GM21576 (cell line): ENCODE measurements around the gene TECR.
"Not testable (repeated sequence)": the region's sequence is repeated elsewhere in the genome, so short reads cannot be mapped to it uniquely, and the experiment has no call there.

Experiments used
- ATAC-seq: cut with Tn5 transposase; IDR thresholded peaks from one replicate; pipeline ENCODE4 v1.9.1; 2021; ENCODE audit warnings: mild to moderate bottlenecking, moderate library complexity; ENCODE audit not compliant: unreplicated experiment

Gene TECR

DNA sequence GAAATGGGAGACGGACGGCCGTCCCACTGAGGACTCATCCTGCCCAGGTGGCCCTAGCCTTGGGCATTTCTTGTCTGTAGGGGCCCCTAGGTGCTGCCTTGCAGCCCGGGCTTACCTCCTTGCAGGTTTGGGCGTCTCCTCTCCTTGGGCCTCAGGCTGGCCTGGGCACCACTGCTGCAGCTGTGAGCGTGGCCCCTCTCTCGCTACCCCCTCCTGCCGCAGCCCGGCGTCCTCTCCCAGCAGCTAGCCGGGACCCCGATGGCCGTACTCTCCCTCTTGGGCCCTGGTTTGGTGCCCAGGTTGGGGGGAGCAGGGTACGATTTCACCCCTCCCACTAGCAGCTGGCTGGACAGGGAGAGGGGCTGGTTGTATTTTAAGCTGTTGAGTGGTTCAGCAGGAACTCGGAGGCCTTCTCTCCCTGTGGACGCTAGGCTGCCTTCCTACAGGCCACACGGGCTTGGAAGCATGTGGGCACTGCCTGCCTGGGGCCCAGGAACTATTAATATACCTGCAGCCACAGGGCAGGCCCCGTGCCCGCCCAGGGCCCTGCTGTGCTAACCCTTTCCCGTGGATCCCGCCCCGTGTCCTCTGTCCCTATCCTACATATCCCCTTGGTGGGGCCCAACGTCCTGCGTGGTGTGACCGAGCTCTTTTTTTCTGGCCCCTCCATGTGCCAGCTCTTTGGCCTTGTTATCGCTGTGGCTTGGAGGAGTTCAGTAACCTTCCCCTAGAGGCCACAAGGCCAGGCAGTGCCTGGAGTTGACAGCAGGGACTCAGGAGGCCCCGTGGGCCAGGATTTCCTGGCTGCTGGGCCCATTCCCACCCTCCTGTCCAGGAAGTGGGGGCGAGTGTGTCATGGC is 30.8 kb downstream of the TECR start:
- no peak for ATAC-seq

DNA sequence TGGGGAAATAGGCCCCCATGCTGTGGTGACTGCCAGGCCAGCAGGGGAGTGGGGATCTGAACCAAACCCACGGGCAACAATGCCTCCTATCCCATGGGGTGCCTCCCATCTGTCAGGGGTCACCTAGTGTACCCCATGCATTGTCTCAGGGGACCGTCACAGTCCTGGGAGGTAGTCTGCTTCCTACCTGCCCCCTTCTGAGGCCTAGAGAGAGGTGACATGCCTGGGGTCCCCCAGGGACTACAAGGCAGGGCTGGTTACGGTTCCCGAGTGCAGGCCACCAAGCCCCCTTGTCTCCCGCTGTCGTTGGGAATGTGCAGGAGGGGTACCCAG is 31.3 kb downstream of the TECR start:
- no peak for ATAC-seq

DNA sequence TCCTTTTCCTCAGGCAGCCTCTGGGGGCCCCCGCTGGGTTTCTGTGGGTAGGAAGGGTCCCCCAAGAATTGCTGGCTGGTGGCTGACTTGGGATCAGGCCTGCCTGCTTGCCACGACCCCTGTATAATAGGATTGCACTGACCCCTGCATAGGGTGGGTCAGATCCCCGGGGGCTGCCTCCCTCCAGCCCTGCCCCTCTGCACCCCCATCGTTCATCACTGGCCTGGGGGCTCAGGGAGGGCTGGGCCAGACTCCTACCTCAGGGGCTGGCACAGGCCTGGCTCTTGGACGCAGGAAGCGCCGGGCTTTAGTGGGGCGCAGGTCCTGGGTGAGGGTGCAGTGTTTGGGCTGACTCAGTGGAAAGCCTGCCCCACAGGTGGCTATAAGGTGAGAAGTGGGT is 31.9 kb downstream of the TECR start:
- no peak for ATAC-seq

DNA sequence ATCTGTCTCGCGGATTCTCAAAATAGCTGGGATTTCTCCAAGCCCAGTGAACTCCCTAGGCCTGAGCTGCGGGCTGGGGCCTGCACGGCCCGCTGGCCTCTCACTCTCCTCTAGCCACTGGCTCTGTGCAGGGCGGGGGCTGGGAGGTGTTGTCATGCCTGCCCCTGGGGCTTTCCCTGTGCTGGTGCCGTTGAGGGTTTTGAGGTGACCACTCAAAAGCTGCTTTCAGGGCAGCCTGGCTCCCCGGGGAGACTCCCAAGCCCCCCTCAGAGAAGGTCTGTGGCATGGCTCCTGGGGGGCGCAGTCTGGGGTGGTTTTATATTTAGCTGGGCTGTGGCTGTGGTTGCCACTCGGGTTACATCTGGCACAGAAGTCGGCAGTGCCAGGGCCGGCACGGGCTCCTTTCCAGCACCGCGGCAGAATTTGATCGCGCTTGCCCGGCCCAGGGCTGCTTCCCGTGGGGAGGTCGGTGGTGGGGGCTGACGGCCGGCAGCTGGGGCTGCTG is 32.5 kb downstream of the TECR start:
- ATAC-seq = no peak

DNA sequence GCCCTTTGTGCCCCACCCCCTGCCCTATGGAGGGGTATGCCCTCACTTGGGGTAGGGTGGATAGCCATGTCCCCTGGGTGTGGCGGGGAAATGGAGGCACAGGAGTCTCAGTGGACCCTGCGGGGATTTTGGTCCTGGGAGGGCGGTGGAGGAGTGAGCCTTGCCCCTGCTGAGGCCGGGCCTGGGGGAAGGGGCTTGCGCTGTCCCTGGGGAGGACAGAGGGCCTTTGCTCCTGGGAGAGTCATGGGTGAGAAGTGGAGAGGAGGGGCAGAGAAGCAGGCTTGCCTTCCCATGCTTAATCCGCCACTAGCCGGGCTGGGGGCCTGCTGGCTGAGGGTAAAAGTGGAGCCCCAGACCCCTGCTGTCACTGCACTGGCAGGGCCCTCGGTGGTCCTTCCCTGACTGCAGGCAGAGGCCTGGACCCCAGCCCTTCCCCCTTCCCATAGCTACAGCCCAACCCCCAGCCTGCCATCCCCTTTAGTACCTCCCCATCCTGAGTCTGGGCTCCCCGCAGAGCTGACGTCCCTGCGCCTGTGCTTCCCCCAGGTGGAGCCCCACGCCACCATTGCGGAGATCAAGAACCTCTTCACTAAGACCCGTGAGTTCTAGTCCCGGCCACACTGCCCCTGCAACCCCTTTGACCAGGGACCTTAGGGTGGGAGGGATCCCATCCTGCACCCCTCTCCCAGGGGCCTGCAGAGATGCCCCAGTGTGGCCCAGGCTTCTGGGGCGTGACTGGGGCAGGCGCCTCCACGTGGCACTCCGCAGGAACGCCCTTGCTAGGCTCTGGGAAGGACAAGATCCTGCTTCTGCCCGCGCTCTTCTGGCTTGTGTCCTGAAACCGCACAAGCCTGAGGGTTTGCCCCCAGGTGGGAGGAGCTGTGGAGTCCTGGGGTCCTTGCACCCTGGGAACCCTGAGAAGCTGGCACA is 33.5 kb downstream of the TECR start:
- ATAC-seq = no peak

DNA sequence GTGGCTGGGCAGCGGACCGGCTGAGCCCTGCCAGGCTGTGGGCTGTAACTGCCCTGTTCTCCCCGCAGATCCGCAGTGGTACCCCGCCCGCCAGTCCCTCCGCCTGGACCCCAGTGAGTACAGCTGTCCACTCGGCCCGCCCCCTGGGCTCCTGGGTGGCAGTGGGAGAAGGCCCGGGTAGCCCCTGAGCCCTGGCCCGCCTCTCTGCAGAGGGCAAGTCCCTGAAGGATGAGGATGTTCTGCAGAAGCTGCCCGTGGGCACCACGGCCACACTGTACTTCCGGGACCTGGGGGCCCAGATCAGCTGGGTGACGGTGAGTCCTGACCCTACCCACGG is 34.2 kb downstream of the TECR start:
- ATAC-seq = no peak

DNA sequence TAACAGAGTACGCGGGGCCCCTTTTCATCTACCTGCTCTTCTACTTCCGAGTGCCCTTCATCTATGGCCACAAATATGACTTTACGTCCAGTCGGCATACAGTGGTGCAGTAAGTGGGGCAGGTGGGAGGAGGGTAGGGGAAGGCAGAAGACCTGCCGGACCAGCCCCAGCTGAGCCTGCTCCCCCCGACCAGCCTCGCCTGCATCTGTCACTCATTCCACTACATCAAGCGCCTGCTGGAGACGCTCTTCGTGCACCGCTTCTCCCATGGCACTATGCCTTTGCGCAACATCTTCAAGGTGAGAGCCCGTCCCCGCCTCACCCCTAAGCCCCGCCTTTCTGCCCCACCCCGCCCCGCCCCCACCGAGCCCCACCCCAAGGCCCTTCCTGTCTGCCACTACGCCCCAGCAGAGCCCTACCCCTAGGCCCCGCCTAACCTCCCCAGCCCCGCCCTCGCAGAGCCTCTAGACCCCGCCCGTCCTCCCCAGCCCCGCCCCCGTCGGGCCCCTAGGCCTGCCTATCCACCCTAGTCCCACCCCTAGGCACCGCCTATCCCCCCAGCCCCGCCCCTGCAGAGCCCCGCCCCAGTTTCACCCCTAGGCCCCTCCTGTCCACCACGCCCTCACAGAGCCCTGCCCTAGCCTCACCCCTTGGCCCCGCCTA is 34.7 kb downstream of the TECR start:
- no peak for ATAC-seq

DNA sequence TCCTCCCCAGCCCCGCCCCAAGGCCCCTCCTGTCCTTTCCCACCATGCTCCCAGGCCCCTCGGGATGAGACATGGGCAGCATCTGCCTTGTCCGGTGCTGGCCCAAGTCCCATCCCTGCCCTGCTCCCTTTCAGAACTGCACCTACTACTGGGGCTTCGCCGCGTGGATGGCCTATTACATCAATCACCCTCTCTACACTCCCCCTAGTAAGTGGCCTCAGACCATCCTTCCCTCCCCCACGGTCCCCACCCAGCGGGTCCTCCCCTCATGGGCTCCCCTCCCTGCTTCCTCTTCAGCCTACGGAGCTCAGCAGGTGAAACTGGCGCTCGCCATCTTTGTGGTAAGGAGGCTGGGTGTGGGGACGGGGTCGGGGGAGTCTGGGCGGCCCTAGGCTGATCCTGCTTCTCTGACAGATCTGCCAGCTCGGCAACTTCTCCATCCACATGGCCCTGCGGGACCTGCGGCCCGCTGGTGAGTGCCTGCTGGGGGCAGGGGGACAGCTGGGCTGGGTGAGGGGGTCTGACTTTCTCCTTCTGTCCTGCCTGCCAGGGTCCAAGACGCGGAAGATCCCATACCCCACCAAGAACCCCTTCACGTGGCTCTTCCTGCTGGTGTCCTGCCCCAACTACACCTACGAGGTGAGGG is 35.4 kb downstream of the TECR start:
- not testable (repeated sequence) for ATAC-seq

DNA sequence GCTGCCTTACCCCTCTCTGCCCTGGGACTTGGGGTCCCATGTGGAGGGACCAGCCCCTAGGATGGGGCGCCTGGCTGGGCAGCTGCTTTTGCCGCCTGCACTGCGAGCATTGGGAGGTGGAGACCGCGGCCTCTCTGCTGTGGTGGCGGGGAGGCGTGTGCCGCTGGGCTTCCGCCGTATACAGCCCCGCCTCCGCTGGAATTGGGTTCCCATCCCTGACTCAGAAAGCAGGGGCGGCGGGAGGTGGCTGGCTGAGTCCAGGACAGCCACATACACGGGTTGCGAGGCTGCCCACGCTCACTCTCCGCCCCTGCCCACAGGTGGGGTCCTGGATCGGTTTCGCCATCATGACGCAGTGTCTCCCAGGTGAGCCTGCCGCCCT is 35.9 kb downstream of the TECR start:
- no peak for ATAC-seq

DNA sequence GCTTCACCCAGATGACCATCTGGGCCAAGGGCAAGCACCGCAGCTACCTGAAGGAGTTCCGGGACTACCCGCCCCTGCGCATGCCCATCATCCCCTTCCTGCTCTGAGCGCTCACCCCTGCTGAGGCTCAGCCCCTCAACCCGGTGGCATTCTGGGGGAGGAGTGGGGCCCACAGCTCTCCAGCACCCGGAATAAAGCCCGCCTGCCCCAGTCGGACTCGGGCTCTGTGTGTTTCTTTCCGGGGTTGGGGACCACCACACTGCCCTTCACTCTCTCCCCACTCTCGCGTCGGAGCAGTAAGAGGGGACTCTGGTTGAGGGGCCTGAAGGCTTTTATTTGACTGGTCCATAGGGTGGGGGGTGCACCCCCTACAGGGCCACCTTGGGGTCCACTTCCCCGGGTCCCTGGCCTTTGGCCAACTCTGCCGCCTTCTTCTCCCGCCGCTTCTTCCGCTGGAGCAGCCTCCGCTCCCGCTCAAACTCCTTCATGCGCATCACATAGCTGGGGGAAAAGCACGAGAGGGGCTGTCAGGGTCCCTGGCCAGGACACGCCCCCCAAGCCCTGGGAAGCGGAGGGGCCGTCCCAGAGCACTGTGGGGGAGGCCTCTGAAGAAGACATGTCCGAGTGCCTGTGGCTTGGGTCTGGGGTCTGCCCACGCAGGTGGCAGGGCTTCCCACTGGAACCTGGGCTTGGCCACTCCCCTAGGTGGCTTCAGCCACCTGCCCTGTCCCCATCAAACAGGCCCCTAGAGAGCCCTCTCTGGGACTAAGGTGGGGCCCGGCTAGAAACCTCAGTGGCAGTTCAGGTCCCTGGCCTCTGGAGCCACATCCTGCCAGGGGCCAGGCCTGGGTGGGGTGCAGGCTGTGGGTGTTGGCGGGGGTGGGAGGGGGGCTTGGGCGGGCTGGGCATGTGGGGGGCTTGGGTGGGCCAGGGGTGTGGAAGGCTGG is 36.6 kb downstream of the TECR start:
- no peak for ATAC-seq

DNA sequence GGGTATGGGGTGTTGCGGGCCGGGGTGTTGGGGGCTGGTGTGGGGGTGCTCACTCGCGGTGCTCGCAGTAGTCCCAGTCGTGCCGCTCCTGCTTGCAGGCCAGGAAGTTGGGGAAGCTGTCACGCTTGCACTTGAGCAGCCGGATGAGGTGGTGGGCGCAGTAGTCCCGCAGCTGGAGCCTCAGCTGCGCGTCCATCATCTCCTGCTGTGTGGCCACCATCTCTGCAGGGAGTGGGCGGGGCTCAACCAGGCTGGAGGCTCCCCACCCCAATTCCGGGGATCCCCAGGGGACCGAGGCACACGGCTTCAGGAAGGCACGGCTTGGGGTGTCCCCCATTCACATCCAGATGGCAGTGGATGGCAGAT is 37.3 kb downstream of the TECR start:
- no peak for ATAC-seq

DNA sequence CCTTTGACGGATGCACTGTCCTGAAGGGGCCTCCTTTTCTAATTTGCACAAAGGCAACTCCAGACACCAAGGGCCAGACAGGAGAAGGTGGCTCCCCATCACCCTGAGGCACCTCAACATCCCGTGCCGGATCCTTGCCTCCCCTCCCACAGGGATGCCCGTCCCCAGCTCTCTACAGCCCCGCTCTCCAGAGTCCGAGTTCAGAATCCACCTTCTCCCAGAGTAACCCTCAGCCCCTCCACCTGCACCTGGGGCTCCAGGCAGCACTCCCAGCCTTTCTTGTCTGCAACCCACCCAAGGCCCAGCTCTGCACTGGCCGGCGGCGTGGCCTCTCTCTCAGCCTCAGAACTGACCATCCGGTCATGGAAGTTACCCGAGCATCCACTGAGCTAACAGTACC is 37.7 kb downstream of the TECR start:
- no peak for ATAC-seq

DNA sequence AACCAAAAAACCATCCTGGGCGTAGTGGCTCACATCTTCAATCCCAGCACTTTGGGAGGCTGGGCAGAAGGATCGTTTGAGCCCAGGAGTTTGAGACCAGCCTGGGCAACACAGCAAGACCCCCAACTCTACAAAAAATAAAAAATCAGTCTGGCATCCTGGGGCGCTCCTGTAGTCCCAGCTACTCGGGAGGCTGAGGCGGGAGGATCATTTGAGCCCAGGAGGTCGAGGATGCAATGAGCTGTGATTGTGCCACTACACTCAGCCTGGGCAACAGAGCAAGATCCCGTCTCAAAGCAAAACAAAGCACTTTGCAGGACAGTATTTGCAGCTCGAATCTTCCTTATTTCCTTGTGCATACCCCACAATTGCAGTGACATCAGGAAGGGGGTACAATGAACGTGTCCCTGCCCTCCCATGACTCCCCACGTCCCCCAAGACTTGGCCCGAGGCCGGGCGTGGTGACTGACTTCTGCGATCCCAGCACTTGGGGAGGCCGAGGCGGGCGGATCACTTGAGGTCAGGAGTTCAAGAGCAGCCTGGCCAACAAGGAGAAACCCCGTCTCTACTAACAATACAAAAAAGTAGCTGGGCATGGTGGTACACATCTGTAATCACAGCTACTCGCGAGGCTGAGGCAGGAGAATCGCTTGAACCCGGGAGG is 41.6 kb downstream of the TECR start:
- no peak for ATAC-seq

DNA sequence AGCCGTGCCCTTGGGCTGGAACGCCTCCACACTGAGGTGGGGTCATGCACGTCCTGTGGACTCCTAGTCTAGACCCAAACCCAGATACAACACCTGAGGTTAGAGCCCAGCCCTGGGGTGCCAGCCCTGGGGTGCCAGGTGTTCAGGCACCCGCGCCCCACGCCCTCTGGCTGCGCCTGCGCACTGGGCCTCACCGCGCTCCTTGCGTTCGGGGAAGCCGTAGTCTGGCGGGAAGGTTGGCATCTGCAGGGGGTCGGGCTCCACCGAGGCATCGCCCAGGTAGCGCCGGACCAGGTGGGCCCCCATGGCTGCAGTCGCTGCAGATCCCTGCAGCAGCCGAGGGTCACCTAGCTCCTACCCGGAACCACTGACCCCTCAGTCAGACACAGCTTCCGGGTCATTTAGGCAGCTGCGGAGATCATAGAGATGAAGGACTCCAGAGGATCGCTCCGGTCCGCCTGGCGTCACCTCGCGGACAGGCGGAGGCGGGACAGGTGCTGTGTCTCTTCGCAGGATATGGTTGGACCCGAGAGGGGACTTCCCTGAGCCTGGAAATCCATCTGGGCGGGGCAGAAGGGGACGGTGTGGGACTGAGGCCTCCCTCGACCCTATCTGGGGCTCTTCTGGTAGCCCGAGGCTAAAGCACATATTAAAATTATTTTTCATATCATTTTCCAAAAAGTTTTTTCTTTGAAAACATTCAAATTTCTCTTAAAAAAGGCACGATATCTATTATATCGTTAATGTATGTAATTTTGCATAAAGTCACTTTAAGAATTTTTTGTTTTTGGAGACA is 42.5 kb downstream of the TECR start, which contains the start of gene NDUFB7:
TSS of gene NDUFB7 (minus strand) at position 372 of the 796 bp plus-strand sequence. CDS start at position 306, 66 bp downstream.
- peak; percentile 77 for ATAC-seq

DNA sequence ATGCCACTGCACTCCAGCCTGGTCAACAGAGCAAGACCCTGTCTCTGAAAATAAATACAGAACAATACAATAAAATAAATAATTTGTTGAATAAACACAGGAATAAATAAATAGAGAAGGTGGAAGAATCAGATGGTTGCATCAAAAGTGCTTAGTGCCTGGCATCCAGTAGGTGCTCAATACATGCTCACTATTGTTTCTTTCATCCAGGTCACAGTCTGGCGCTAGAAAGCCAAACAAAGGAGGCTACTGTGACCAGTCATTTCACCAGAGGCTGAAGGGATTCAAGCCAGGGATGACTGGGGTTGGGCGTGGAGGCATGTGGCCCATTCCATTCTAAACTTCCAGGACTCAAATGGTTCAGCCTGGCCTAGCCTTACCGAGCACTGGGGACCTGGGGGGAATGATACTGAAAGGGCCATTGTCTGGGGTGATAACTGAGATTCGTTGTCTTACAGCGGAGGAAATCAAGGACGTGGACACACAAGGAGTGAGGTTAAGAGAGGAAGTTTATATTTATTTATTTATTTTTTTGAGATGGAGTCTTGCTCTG is 46.1 kb downstream of the TECR start:
- ATAC-seq = no peak

DNA sequence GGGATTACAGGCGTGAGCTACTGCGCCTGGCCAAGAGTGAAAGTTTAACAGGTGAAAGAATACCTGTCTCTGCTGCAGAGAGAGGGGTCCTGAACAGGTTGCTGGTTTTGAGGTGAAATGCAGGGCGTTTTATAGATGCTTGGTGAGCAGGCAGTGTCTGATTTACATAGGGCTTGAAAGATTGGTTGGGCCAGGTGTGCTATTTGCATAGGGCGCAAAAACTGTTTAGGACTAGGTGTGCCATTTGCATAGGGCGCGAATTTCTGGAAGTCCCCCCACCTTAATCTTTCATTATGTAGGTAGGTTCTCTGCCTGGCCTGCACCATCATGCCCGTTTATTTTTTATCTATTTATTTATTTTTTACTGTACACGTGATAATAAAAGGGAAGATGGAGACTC is 47.0 kb downstream of the TECR start:
- ATAC-seq = no peak

DNA sequence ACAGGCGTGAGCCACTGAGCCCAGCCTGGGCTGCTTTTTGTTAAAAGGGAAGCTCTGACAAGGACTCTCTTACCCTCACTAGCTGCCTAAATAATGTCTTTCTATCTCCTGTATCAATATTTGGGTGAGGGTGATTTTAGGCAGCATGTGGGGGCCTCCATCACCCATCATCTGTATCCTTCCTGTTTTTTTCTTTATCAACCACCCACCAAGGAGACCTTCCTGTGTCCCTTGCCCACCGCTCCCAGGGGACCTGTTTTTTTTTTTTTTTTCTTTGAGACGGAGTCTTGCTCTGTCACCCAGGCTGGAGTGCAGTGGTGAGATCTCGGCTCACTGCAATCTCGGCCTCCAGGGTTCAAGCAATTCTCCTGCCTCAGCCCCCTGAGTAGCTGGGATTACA is 47.9 kb downstream of the TECR start:
- ATAC-seq = no peak

DNA sequence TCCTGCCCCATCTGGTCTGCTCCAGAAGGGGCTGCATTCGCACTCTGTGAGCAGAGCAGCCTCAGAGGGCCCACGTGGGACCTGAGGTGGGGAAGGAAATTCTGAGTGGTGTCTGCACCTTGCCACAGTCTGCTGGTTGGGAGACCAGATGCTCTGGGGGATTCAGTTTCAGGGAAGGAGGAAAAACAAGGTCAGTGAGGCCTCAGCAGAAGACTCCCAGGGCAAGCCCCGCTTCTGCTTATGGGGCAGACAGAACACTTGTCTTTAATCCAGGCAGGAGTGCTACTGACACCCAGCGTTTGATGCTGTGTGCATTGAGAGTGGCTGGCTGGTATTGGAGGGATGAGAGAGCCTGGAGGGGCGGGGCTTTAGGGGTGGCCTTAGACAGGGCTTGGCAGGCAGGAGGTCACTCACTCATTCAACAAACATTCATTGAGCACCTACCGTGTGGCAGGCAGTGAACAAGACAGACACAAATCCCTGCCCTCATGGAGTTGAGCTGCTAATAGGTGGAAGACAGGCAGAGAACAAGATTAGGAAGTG is 48.6 kb downstream of the TECR start:
- no peak for ATAC-seq
